GM12891 (cell line): ENCODE measurements around the gene YPEL5.

Source experiments
- DNase-seq: peaks from one replicate; pipeline ENCODE4 v3.0.0; 2011; ENCODE audit warnings: low spot score; ENCODE audit not compliant: insufficient read length
- FAIRE-seq: peaks from 2 replicates; lab custom pipeline; 2011; peaks lifted over from hg19 to GRCh38; lab: Jason Lieb, UNC
- PAX5 ChIP-seq: IDR thresholded peaks from 2 replicates; pipeline ENCODE4 v1.6.1; 2011; ENCODE audit warnings: low read length, moderate library complexity, mild to moderate bottlenecking; ENCODE audit not compliant: insufficient read depth, severe bottlenecking
- POLR2A ChIP-seq: IDR thresholded peaks from 2 replicates; pipeline ENCODE4 v1.6.1; 2011; ENCODE audit warnings: low read depth, low read length, control low read depth
- POLR2AphosphoS5 ChIP-seq: IDR thresholded peaks from 2 replicates; pipeline ENCODE4 v1.6.1; 2011; ENCODE audit warnings: low read depth, low read length, control low read depth
- POU2F2 ChIP-seq: IDR thresholded peaks from 2 replicates; pipeline ENCODE4 v1.6.1; 2011; ENCODE audit warnings: low read depth, mild to moderate bottlenecking, control low read depth, low read length, moderate library complexity
- SPI1 ChIP-seq: IDR thresholded peaks from 2 replicates; pipeline ENCODE4 v1.6.1; 2011; ENCODE audit warnings: low read depth, low read length, control low read depth
- TAF1 ChIP-seq: IDR thresholded peaks from 2 replicates; pipeline ENCODE4 v1.6.1; 2011; ENCODE audit warnings: low read depth, low read length, control low read depth

The YPEL5 gene

GRCh38 chr2:30149513-30149912 lies 2.7 kb downstream of the YPEL5 start:
- DNase-seq (no peak), FAIRE-seq (peak; percentile 41)
- TF ChIP-seq SPI1 (0 out of 2 replicates have a peak, but pooled peaks have one; percentile 18), PAX5 (no peak)

- no peak for DNase-seq
- TF ChIP-seq TAF1, result no peak
- TF ChIP-seq PAX5, result no peak
- peak; percentile 32; the same call in 1 of the 2 replicates for TF ChIP-seq SPI1
- peak; percentile 54 for FAIRE-seq
Observed at GRCh38 chr2:30149976-30150375, 3.2 kb downstream of the YPEL5 start.

- FAIRE-seq (no peak), DNase-seq (no peak)
- TF ChIP-seq POLR2AphosphoS5 (no peak), POU2F2 (no peak), TAF1 (no peak), POLR2A (no peak), SPI1 (no peak), PAX5 (no peak)
Observed at GRCh38 chr2:30150786-30151185, 4.0 kb downstream of the YPEL5 start.

DNA sequence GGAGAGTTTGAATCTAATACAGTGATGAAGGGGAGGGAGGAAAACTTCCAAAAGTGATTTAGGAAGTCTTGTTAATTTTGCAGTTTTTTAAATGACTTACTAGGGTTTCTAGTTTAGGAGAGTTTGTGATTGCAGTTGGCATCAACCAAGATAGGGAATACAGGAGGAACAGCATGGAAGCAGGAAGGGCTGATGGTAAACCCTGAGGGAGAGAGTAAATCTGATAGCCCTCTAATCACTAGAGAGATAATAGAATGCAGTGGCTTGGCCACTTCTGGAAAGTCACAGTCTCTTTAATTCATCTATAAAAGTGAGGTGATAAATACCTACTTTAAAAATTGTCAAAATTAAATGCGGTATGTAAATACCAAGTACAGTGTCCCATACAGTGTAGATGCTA lies 5.6 kb downstream of the YPEL5 start:
- no peak for DNase-seq
- FAIRE-seq, result no peak
- TF ChIP-seq PAX5 (no peak), TAF1 (no peak), POLR2AphosphoS5 (no peak), POLR2A (no peak), SPI1 (no peak), POU2F2 (no peak)

DNA sequence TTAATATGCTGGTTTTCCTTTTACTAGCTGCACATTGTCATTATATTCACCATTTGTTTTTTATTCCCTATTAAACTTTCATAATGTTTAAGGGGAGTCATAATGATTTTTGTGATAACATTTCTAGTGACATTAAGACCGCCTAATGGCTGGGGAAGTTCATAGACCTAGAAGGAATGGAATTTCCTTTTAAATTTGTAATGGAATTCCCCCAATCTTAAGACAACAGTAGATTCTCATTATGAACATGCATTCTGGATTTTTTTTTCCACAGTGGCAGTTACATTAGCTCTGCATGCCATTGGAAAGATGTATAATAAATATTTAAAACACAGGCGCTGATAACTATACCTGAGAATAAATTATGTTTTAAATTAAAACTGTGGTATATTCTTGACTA lies 8.4 kb downstream of the YPEL5 start:
- TF ChIP-seq POLR2AphosphoS5 (no peak), POLR2A (no peak), PAX5 (no peak), TAF1 (no peak), SPI1 (no peak), POU2F2 (no peak)
- DNase-seq (no peak), FAIRE-seq (no peak)

- DNase-seq (no peak), FAIRE-seq (no peak)
- no peak for TF ChIP-seq SPI1
Observed at GRCh38 chr2:30155889-30156658, 9.3 kb downstream of the YPEL5 start.

GRCh38 chr2:30157616-30158015 lies 10.8 kb downstream of the YPEL5 start:
- DNase-seq, result no peak
- FAIRE-seq, result no peak
- TF ChIP-seq PAX5 (no peak), POU2F2 (no peak), POLR2AphosphoS5 (no peak), SPI1 (no peak), POLR2A (no peak), TAF1 (no peak)

DNA sequence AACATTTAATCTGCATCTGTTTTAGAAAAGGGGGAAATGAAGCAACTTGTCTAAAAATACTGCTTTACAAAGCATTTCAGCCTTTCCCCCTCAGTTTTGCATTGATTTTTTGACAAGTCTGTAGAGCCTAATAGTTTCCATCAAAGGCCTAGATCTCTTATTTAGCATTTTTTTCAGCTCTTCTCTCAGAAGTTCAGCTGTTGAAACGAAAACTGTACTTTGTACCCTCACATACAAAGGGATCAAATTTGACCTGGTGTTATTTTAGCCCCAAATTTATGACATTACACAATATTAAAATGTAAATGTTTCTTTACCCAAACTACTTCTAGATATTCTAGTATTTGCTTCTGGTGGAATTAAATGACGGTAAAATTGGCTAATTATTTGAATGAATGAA lies 13.0 kb downstream of the YPEL5 start:
- FAIRE-seq (no peak), DNase-seq (no peak)
- TF ChIP-seq PAX5 (no peak), SPI1 (no peak), TAF1 (no peak), POU2F2 (no peak), POLR2A (no peak), POLR2AphosphoS5 (no peak)

DNA sequence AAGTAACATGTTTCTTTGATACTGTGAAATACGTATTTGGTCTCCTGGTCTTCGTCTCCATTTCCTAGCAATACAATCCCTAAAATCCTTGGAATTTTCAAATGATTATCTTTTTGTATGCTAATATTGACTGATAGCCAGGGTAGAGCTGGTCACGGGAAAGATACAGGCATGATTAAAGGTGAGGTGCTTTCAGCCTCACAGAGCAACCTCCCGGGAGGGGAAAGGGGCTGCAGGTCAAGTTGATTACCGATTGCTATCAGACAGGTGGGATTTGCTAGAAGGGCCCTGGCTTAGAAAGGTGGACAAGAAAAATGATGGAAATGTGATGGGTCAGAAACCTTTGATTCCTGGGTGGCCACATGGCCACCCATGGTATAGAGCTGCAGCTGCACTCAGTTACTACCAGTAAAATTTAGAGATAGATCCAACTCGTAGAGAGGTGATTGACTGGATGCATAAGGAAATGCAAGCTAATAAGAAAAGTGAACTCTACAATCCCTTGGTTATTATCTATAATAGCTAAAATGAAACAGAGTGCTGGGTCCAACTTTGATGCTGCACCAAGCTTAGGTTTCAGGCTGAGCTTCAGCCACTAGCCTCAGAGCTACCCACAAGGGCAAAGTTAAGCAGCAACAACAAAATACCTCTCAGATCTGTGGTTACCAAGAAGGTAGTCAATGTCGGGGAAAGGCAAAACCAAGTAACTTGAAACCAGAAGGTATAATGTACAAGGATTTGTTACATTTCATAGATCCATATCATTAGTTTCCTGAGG lies 15.3 kb downstream of the YPEL5 start:
- DNase-seq (no peak), FAIRE-seq (no peak)
- TF ChIP-seq SPI1 (no peak), TAF1 (no peak), PAX5 (no peak), POU2F2 (no peak), POLR2A (no peak), POLR2AphosphoS5 (no peak)

- DNase-seq (no peak), FAIRE-seq (no peak)
- no peak for TF ChIP-seq SPI1
- TF ChIP-seq POLR2AphosphoS5, result no peak
- no peak for TF ChIP-seq POU2F2
- TF ChIP-seq TAF1, result no peak
- TF ChIP-seq PAX5, result no peak
- no peak for TF ChIP-seq POLR2A
Observed at GRCh38 chr2:30162806-30163205, 16.0 kb downstream of the YPEL5 start.
